ENCODE data around the gene ATRX.
A peak's percentile ranks its signal among the peaks of the same experiment; 100 is the strongest.
"Not testable (repeated sequence)": the region's sequence is repeated elsewhere in the genome, so short reads cannot be mapped to it uniquely, and the experiment has no call there.

Gene ATRX

DNA sequence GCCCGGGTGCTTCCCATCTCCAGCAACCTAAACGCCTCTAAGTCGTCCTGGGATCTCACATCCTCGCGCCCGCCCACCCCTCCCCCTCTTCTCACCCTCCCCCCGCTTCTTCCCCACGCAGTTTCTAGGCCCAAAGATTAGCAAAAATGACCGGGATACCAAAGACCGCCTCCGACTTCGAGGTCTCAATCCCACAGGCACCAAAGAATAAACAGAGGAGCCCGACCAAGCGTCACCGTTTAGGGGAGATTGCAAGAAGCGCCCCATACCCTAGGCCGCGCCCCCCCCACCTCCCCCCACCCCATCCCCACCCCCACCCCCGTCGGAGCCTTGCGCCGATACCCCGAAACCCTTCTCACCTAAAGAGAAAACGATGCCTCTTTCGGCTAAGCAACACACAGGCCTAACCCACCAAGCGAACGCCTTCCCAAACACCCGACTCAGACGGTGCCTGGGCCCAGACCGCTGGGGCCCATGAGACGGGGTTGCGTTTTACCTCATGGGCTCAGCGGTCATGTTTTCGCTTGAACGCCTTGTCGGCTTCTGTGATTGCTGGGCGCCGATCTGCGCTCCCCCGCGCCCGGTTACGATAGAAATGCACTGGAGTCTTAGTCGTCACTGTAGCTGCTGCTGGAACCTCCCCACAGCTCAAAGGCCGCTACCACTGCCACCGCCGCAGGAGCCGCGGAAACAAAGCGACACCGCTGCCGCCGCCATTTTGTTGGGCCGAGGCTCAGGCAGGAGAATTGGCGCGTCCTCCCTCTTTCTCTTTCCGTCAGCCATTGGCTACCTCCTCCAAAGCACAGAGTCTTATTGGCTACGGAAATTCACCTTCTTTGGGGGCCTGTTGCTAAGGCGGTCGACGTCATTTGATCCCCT, at the start of gene ATRX:
ATRX (minus strand) TSS at position 731 of the 879 bp plus-strand sequence; CDS start at position 516, 215 bp downstream.
- peak; percentile 85 for DNase-seq

- not testable (repeated sequence) for DNase-seq
Measured at GRCh38 chrX:77831544-77831943, 45.5 kb upstream of the ATRX start.

DNA sequence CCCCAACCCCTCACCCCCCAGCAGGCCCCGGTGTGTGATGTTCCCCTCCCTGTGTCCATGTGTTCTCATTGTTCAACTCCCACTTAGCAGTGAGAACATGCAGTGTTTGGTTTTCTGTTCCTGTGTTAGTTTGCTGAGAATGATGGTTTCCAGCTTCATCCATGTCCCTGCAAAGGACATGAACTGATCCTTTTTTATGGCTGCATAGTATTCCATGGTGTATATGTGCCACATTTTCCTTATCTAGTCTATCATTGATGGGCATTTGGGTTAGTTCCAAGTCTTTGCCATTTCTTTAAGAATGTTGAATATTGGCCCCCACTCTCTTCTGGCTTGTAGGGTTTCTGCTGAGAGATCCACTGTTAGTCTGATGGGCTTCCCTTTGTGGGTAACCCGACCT, 36.0 kb upstream of the ATRX start:
- DNase-seq: not testable (repeated sequence)

DNA sequence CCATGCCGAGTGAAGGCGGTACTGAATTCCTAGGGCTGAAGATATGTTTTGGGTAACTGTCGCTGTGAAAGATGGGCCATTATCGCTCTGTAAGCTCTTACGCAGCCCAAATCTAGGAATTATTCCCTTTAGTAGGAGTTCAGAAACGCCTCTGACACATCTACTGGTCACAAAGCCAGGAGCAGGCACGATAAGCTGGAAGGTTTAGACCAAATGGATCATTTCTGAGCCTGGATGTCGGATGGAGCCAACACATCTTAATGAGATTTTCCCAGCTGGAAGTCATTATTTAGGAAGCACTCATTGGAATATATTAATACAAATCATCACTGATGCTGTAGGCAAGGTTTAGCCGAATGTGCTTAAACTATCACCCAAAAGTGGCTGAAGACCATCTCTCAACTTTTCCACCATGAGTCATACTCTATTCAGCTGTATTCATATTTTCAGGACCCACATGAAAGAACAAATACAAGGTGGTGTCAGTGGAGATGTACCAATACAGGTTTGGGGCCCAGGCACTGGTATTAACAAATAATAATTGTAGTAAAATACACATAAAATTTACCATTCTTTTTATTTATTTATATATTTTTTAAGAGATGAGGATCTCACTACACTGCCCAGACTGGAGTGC, 34.2 kb upstream of the ATRX start:
- no peak for DNase-seq

DNA sequence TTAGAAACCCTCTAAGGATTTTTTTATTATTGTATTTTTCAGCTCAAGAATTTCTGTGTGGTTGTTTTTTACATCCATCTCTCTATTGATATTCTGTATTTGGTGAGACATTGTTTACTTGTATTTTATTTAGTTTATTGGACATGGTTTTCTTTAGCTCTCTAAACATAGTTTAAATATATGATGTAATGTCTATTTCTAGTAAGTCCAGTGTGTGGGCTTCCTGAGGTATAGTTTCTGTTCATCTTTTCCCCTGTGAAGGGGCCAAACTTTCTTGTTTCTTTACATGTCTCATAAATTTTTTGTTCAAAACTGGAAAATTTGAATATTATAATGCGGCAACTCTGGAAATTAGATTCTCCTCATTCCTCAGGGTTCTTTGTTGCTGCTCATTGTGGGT, 28.2 kb upstream of the ATRX start:
- DNase-seq: no peak

DNA sequence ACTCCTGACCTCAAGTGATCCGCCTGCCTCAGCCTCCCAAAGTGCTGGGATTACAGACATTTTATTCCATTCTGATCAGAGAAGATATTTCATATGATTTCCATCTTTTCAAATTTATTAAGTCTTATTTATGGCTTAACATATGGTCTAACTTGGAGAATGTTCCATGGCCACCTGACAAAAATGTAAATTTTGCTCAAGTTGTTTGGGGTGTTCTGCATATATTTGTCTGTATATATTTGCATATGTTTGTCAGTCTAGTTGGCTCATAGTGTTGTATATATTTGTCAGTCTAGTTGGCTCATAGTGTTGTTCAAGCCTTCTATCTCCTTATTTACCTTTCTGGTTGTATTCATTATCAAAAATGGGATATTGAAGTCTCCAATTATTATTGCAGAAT, 16.2 kb upstream of the ATRX start:
- no peak for DNase-seq

DNA sequence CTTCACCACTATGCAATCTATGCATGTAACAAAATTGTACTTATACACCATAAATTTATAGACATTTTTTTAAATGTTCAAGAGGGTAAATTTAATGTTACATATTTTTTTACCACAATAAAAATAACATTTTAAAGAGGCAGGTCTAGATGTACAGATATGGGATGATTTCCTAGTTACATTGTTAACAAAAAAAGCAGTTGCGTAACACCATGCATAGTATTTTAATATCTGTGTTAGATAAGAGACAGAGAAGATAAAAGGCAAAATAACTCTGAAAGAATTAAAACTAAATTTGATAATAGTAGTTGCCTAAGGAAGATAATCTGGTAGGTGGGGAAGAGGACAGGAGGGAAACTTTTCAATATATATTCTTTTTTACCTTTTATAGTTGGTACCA, 9.1 kb upstream of the ATRX start:
- no peak for DNase-seq

DNA sequence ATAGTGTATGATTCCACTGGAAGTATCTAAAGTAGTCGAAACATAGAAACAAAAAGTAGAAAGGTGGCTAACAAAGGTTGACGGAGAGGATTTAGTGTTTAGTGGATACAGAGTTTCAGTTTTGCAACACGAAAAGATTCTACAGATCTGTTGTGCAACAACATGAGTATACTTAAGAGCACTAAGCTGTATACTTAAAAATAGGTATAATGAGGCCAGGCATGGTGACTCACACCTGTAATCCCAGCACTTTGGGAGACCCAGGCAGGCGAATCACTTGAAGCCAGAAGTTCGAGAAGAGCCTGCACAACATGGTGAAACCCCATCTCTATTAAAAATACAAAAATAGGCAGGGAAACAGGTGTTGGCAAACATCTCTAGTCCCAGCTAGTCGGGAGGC, 7.9 kb upstream of the ATRX start:
- DNase-seq: no peak

DNA sequence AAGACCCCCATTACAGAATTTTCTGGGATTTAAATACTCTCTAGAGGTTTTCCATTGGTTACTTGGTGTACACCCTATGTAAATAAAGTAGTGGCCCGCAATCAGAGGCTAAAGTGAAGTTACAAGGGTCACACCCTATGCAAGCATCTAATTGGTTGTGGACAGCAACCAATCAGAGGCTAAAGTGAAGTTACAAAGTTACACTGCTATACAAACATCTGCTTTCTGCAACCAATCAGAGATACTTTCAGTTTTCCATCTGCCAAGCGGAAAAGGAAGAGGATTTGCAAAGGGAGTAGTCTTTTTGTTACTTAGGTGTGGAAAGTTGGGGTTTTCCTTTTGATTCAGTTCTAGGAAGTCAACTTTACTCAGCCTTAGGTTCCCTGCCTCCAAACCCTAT, 2.0 kb upstream of the ATRX start:
- peak; percentile 60 for DNase-seq

- DNase-seq: no peak
Measured at GRCh38 chrX:77786365-77786680, 307 bp upstream of the ATRX start.

DNA sequence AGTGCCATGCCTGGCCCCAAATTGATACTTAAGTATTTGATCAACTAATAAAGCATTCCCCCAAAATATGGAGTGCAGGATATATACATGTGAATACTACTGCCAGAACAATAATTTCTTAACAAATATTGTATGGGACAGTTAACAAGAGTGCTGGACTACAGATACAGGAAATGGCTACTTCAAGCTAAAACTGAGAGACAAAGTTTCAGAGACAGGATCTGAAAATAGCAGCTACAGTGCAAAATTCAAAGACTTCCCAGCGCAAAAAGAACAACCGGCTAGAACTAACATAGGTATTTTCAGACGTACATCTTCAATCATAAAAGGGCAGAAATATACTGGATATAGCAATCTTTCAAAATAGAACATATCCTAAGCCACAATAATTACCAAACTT, 6.3 kb downstream of the ATRX start:
- no peak for DNase-seq

- DNase-seq: no peak
Measured at GRCh38 chrX:77776659-77777058, 9.4 kb downstream of the ATRX start.

- DNase-seq: no peak
Measured at GRCh38 chrX:77771601-77772000, 14.4 kb downstream of the ATRX start.

DNA sequence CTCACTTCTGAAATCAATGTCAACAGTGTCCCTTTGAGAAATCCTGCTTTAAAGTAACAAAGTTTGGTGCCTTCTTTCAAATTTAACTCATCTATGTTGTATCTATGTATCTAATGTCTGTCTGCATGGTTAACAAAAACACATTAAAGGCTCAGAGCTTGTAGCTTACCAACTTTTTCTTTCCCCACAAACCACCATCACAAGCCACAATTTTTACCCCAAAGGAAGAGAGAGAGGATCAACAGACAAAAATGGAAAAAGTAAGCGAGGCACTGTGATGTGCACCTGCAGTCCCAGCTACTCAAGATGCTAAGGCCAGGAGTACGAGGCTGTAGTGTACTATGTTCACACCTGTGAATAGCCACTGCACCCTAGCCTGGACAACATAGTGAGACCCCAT, 17.2 kb downstream of the ATRX start:
- DNase-seq: no peak

- not testable (repeated sequence) for DNase-seq
Measured at GRCh38 chrX:77766212-77766611, 19.8 kb downstream of the ATRX start.

DNA sequence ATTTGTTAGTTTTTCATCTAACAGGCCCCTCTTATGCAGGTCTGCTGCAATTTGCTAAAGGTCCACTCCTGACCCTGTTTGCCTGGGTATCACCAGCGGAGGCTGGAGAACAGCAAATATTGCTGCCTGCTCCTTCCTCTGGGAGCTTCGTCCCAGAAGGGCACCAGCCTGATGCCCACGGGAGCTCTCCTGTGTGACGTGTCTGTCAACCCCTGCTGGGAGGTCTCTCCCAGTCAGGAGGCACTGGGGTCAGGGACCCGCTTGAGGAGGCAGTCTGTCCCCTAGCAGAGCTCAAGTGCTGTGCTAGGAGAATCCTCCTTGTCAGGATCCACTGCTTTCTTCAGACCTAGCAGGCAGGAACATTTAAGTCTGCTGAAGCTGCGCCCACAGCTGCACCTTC, 30.5 kb downstream of the ATRX start:
- DNase-seq: no peak

DNA sequence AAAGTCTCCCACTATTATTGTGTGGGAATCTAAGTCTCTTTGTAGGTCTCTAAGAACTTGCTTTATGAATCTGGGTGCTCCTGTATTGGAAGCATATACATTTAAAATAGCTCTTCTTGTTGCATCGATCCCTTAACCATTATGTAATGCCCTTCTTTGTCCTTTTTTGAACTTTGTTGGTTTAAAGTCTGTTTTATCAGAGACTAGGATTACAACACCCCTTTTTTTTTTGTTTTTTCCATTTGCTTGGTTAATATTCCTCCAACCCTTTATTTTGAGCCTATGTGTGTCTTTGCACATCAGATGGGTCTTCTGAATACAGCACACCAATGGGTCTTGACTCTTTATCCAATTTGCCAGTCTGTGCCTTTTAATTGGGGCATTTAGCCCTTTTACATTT, 32.1 kb downstream of the ATRX start:
- DNase-seq: not testable (repeated sequence)

DNA sequence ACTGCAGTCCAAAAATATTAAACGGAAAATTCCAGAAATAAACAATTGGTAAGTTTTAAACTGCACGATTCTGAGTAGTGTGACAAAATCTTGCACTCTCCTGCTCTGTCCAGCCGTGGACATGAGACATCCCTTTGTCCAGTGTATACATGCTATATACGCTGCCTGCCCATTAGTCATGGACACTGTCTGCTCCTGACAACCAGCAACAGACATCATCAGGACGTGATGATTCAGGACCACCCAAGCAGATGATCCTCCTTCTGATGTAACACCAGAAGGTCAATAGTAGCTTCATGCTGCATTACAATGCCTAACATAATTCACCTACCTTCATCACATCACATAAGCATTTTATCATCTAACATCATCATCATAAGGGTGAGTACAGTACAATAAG, 36.3 kb downstream of the ATRX start:
- no peak for DNase-seq

DNA sequence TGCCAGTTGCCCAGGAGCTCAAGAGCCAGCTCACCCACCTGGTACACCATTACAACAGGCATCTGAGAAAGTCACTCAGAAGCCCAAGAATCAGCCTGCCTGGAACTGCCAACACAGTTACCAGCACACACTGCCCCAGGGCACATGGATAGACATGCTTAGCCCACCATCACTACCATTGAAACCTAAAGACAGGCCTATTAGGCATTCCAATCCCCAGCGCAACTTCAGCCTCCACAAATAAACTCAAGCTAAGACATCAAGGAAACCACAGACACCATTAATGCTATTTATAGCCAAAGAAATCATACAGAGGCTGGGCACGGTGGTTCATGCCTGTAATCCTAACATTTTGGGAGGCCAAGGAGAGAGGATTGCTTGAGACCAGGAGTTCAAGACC, 42.3 kb downstream of the ATRX start:
- no peak for DNase-seq

DNA sequence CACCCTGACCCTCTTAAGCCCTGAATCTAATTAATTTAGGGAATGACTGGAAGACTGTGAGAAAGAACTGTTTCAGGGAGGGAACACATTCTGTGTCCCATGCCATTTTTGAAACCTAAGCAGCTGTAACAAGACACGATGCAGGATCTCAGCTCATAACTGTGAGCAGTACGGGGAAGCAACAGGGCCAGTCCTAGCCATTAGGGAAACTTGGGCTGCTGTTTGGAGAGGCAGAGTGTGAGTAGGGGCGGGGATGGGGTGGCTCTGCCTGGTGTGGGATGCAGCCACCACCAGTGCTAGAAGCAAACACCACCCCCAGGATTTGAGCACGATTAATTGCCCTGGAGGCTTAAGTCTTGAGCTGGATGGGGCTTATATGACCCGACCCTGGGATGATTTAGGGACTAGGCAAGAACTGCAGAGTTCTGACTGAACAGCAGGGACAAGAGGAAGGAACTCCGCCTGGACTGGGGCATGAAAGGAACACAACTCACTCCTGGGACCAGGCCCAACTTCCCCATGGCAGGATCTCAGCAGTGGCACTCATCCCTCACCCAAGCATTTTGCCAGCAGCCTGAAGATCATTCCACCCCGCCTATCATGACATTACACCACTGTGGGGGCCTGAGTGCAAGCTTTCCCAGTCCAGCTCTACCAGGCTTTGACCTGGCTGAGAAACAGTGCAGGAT, 43.1 kb downstream of the ATRX start:
- DNase-seq: no peak

DNA sequence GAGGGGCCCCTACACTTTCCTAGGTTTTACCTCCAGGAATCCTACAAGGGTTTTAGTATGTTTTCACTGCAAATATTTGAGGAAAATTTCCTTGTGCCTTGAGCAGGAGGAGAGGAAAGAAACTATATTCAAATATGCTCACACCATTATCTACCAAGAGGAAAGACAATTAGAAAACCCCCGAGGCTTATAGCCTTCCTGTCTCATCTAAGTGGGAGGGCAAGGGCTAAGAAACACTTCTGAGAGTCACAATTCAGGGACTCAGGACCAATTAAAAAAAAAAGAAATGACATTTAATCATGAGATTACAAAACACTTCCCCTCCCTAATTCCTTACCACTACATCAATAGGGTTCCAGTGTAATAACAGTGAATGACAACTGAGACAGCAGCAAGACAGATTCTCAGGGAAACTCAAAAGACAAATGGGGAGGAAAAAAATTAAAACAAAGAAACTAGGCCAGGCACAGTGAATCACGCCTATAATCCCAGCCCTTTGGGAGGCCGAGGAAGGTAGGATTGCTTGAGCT, 45.6 kb downstream of the ATRX start:
- DNase-seq: no peak

DNA sequence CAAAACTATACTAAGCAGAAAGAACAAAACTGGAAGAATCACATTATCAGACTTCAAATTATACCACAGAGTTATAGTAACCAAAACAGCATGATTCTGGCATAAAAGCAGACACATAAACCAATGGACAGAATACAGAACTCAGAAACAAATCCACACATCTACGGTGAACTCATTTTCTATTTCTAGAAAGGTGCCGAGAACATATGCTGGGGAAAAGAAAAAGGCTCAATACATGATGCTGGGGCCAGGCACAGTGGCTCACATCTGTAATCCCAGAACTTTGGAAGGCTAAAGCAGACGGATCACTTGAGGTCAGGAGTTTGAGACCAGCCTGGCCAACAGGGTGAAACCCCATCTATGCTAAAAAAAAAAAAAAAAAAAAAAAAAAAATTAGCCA, 52.7 kb downstream of the ATRX start:
- no peak for DNase-seq

GRCh38 chrX:77731821-77732419, 54.1 kb downstream of the ATRX start:
- no peak for DNase-seq
